Tibial artery (tissue), 4 donors: ENCODE results near the gene SEPTIN14.
"Not testable (repeated sequence)": the region's sequence is repeated elsewhere in the genome, so short reads cannot be mapped to it uniquely, and the experiment has no call there.

Experiments
- DNase-seq, 2 donors: peaks; one replicate each; pipeline ENCODE4 v3.0.0-alpha.2; 2019
- H3K27ac ChIP-seq, 2 donors: fragments of 200-600 bp; sonication (generic) in 1 of 2; 1 replicate in 1 of 2; 2 replicates in 1 of 2; pipeline ENCODE4 v1.5.1; 2018 to 2019; ENCODE audit warnings: mild to moderate bottlenecking in 1 of 2
- H3K27me3 ChIP-seq, 2 donors: fragments of 200-600 bp; sonication (generic) in 1 of 2; one replicate each; pipeline versions ENCODE4 v1.5.1 to v1.6.0; 2016 to 2019
- H3K36me3 ChIP-seq, 3 donors: fragments of 200-600 bp; sonication (generic) in 2 of 3; one replicate each; pipeline ENCODE4 v1.5.1; 2016 to 2019; ENCODE audit warnings: mild to moderate bottlenecking in 2 of 3
- H3K4me1 ChIP-seq, 4 donors: fragments of 200-600 bp; sonication (generic) in 2 of 4; 1 replicate in 3 of 4; 2 replicates in 1 of 4; pipeline ENCODE4 v1.5.1; 2016 to 2019
- H3K4me3 ChIP-seq, 2 donors: fragments of 200-600 bp; sonication (generic) in 1 of 2; 1 replicate in 1 of 2; 2 replicates in 1 of 2; pipeline ENCODE4 v1.5.1; 2018 to 2019; ENCODE audit warnings: mild to moderate bottlenecking in 2 of 2
- H3K9me3 ChIP-seq, 3 donors: fragments of 200-600 bp; sonication (generic) in 1 of 3; one replicate each; pipeline ENCODE4 v1.5.1; 2016 to 2019
- CTCF ChIP-seq, 2 experiments: fragments of 200-600 bp in 1 of 2; fragments of 450-650 bp in 1 of 2; IDR thresholded peaks; one replicate each; pipeline ENCODE4 v1.5.1; 2017 to 2019; ENCODE audit warnings: antibody characterized with exemption in 2 of 2, mild to moderate bottlenecking in 1 of 2, moderate library complexity in 1 of 2
- intact Hi-C: fragments of 100-400 bp; cut with DNase I; formaldehyde crosslinking; loops from one replicate; pipeline ENCODE4 v1.15.0; 2023; ENCODE audit warnings: low total_unique reads

SEPTIN14 gene

DNA sequence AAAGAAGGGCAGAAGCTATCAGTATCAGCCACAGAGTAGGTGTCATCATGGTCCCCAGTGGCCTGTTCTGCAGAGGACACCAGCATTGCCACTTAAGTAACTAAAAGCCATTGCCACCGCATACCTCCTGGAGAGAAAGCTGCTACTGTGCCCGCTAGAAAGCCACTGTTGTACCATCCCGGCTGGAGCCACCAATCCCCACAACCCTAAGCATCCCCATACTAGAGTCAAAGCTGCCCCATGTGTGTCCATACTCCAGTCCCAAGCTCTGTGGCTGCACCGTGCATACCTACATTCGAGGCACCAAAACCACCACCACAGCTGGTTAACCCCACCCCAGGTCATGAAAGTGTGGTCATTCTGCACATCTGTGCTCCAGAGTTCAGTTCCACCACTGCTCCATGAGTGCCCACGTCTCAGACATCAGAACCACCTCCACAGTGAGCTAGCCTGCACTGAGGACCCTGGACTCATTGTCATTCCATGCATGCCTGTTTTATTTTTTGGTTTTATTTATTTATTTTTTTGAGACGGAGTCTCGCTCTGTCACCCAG lies 9.5 kb upstream of the SEPTIN14 start:
- Histone ChIP-seq H3K36me3 (no peaks in the 10 kb centered on the region), H3K27me3 (no peaks in the 10 kb centered on the region), H3K27ac (no peak overlapping the region), H3K4me3 (no peak overlapping the region), H3K9me3 (no peaks in the 10 kb centered on the region), H3K4me1 (no peaks in the 10 kb centered on the region)
- intact Hi-C loops = no loop called here
- no peak for DNase-seq
- no peak for TF ChIP-seq CTCF (IDR thresholded peaks at IDR 0.05)

DNA sequence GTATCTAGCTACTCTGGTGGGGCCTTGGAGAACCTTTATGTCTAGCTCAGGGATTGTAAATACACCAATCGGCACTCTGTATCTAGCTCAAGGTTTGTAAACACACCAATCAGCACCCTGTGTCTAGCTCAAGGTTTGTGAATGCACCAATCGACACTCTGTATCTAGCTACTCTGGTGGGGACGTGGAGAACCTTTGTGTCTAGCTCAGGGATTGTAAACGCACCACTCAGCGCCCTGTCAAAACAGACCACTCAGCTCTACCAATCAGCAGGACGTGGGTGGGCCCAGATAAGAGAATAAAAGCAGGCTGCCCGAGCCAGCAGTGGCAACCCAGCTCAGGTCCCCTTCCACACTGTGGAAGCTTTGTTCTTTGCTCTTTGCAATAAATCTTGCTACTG lies 6.4 kb upstream of the SEPTIN14 start:
- H3K36me3 ChIP-seq, DNase-seq, H3K9me3 ChIP-seq, intact Hi-C loops, H3K27me3 ChIP-seq, H3K27ac ChIP-seq, H3K4me1 ChIP-seq, H3K4me3 ChIP-seq: not testable (repeated sequence)

GRCh38 chr7:55845164-55845563 lies 17.4 kb downstream of the SEPTIN14 start:
- H3K36me3 ChIP-seq, intact Hi-C loops, H3K27me3 ChIP-seq, H3K4me1 ChIP-seq, DNase-seq, H3K4me3 ChIP-seq, H3K9me3 ChIP-seq, H3K27ac ChIP-seq: not testable (repeated sequence)

DNA sequence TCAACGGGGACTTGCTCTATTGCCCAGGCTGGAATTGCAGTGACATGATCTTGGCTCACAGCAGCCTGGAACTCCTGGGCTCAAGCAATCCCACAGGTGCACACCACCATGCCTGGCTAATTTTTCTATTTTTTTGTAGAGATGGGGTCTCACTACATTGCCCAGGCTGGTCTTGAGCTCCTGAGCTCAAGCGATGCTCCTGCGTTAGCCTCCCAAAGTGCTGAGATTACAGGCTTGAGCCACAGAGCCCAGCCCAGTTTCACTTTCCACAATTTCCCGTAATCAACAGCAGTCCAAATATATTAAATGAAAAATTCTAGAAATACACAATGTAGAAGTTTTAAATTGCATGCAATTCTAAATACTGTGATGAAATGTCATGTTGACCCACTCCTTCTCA lies 24.0 kb downstream of the SEPTIN14 start:
- TF ChIP-seq CTCF (IDR thresholded peaks at IDR 0.05) = no peak
- Histone ChIP-seq H3K9me3 (no peaks in the 10 kb centered on the region), H3K27ac (no peak overlapping the region), H3K27me3 (no peaks in the 10 kb centered on the region), H3K36me3 (no peaks in the 10 kb centered on the region), H3K4me1 (no peaks in the 10 kb centered on the region), H3K4me3 (no peak overlapping the region)
- no peak for DNase-seq
- intact Hi-C loops = no loop called here

- no peak overlapping the region for H3K4me3 ChIP-seq
- DNase-seq = no peak
- no peak for TF ChIP-seq CTCF (IDR thresholded peaks at IDR 0.05)
- intact Hi-C loops = no loop called here
- H3K27me3 ChIP-seq = no peaks in the 10 kb centered on the region
- H3K36me3 ChIP-seq = no peaks in the 10 kb centered on the region
- H3K27ac ChIP-seq = no peak overlapping the region
- no peaks in the 10 kb centered on the region for H3K4me1 ChIP-seq
- H3K9me3 ChIP-seq = peaks cover 0 to 47% (median 28%) of the 10 kb centered on the region in 3 donors
These were observed 35.0 kb downstream of the SEPTIN14 start for GRCh38 chr7:55827577-55827976.

DNA sequence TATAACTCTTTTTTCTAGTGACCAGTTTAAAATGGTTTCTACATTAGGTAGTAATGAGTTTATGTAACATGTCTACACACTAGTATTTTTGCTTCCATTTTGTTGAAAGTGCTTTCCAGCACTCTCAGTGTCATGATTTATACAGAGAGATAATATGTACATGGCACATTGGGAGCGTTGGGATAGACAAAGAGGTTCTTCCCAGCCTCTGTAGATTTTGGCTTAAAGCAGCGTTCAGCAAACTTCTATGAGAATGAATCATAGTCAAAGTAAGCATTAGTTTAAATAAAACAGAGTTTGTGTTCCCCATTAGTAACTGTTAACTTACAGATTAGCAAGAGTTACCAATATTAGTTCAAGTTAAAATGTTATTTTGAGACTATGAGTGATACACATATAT lies 43.9 kb downstream of the SEPTIN14 start:
- DNase-seq = no peak
- no peak overlapping the region for H3K4me3 ChIP-seq
- no peak overlapping the region for H3K27ac ChIP-seq
- no peaks in the 10 kb centered on the region for H3K36me3 ChIP-seq
- TF ChIP-seq CTCF (IDR thresholded peaks at IDR 0.05) = no peak
- H3K4me1 ChIP-seq = no peaks in the 10 kb centered on the region
- H3K9me3 ChIP-seq = peaks cover 0 to 16% (median 13%) of the 10 kb centered on the region in 3 donors
- intact Hi-C loops = no loop called here
- H3K27me3 ChIP-seq = no peaks in the 10 kb centered on the region

- H3K4me1 ChIP-seq, intact Hi-C loops, DNase-seq, H3K27me3 ChIP-seq, H3K36me3 ChIP-seq, H3K27ac ChIP-seq, H3K4me3 ChIP-seq: not testable (repeated sequence)
- peaks cover 0 to 27% (median 22%) of the 10 kb centered on the region in 3 donors for H3K9me3 ChIP-seq
These were observed 65.3 kb downstream of the SEPTIN14 start for GRCh38 chr7:55797260-55797659.
